ENCODE measurements around the gene AHNAK2.
"Not testable (repeated sequence)": the region's sequence is repeated elsewhere in the genome, so short reads cannot be mapped to it uniquely, and the experiment has no call there.

Gene AHNAK2

DNA sequence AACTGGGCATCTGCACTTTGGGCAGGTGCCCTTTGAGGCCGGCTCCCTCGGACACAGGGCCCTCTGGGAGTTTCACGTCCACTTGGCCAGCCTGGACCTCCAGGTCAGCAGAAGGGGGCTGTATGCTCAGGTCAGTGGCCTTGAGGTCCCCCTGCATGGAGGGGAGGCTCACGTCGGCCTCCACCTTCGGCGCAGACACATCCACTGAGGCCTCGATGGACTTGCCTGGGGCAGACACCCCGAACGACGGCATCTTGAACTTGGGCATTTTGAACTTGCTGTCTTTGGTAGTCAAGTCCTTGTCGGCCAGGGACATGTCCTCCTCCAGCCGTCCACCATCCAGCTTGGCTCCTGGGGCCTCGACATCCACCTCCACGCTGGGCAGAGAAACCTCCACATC is 27.5 kb downstream of the AHNAK2 start:
- DNase-seq, result not testable (repeated sequence)

DNA sequence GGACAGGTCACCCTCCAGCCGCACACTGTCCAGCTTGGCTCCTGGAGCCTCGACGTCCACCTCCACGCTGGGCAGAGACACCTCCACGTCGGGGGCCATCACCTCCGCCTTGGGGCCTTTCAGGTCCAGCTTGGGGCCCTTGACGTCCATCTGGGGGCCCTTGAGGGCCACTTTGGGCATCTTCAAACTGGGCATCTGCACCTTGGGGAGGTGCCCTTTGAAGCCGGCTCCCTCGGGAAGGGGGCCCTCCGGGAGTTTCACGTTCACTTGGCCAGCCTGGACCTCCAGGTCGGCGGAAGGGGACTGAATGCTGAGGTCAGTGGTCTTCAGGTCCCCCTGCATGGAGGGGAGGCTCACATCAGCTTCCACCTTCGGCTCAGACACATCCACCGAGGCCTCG is 28.2 kb downstream of the AHNAK2 start:
- DNase-seq, result no peak

DNA sequence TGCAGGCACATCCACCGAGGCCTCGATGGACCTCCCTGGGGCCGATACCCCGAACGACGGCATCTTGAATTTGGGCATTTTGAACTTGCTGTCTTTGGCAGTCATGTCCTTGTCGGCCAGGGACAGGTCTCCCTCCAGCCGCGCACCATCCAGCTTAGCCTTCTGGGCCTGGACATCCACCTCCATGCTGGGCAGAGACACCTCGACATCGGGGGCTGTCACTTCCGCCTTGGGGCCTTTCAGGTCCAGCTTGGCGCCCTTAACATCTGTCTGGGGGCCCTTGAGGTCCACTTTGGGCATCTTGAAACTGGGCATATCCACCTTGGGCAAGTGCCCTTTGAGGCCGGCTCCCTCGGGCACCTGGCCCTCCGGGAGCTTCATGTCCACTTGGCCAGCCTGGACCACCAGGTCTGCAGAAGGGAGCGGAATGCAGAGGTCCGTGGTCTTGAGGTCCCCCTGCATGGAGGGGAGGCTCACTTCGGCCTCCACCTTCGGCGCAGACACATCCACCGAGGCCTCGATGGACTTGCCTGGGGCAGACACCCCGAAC is 28.7 kb downstream of the AHNAK2 start:
- DNase-seq, result not testable (repeated sequence)

DNA sequence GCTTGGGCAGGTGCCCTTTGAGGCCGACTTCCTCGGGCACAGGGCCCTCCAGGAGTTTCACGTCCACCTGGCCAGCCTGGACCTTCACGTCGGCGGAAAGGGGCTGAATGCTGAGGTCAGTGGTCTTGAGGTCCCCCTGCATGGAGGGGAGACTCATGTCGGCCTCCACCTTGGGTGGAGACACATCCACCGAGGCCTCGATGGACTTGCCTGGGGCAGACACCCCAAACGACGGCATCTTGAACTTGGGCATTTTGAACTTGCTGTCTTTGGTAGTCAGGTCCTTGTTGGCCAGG is 29.5 kb downstream of the AHNAK2 start:
- DNase-seq, result no peak

DNA sequence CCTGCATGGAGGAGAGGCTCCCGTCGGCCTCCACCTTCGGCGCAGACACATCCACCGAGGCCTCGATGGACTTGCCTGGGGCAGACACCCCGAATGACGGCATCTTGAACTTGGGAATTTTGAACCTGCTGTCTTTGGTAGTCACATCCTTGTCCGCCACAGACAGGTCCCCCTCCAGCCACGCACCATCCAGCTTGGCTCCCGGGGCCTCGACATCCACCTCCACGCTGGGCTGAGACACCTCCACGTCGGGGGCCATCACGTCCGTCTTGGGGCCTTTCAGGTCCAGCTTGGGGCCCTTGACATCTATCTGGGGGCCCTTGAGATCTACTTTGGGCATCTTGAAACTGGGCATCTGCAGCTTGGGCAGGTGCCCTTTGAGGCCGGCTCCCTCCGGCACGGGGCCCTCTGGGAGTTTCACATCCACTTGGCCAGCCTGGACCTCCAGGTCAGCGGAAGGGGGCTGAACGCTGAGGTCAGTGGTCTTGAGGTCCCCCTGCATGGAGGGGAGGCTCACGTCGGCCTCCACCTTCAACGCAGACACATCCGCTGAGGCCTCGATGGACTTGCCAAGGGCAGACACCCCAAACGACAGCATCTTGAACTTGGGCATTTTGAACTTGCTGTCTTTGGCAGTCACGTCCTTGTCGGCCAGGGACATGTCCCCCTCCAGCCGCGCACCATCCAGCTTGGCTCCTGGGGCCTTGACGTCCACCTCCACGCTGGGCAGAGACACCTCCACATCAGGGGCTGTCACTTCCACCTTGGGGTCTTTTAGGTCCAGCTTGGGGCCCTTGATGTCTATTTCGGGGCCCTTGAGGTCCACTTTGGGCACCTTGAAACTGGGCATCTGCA is 30.1 kb downstream of the AHNAK2 start:
- DNase-seq, result not testable (repeated sequence)

DNA sequence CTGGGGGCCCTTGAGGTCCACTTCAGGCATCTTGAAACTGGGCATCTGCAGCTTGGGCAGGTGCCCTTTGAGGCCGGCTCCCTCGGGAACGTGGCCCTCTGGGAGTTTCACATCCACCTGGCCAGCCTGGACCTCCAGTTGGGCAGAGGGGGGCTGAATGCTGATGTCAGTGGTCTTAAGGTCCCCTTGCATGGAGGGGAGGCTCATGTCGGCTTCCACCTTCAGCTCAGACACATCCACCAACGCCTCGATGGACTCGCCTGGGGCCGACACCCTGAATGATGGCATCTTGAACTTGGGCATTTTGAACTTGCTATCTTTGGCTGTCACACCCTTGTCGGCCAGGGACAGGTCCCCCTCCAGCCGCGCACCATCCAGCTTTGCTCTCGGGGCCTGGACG is 31.0 kb downstream of the AHNAK2 start:
- DNase-seq, result not testable (repeated sequence)

DNA sequence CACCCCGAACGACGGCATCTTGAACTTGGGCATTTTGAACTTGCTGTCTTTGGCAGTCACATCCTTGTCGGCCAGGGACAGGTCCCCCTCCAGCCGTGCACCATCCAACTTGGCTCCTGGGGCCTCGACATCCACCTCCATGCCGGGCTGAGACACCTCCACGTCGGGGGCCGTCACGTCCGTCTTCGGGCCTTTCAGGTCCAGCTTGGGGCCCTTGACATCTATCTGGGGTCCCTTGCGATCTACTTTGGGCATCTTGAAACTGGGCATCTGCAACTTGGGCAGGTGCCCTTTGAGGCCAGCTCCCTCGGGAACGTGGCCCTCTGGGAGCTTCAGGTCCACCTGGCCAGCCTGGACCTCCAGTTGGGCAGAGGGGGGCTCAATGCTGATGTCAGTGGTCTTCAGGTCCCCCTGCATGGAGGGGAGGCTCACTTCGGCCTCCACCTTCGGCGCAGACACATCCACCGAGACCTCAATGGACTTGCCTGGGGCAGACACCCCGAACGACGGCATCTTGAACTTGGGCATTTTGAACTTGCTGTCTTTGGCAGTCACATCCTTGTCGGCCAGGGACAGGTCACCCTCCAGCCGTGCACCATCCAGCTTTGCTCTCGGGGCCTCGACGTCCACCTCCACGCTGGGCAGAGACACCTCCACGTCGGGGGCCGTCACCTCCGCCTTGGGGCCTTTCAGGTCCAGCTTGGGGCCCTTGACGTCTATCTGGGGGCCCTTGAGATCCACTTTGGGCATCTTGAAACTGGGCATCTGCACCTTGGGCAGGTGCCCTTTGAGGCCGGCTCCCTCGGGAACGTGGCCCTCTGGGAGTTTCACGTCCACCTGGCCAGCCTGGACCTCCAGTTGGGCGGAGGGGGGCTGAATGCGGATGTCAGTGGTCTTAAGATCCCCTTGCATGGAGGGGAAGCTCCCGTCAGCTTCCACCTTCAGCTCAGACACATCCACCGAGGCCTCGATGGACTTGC is 31.9 kb downstream of the AHNAK2 start:
- DNase-seq, result not testable (repeated sequence)

DNA sequence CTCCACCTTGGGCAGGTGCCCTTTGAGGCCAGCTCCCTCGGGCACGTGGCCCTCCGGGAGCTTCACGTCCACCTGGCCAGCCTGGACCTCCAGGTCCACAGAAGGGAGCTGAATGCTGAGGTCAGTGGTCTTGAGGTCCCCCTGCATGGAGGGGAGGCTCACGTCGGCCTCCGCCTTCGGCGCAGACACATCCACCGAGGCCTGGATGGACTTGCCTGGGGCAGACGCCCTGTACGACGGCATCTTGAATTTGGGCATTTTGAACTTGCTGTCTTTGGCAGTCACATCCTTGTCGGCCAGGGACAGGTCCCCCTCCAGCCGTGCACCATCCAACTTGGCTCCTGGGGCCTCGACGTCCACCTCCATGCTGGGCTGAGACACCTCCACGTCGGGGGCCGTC is 32.9 kb downstream of the AHNAK2 start:
- not testable (repeated sequence) for DNase-seq

DNA sequence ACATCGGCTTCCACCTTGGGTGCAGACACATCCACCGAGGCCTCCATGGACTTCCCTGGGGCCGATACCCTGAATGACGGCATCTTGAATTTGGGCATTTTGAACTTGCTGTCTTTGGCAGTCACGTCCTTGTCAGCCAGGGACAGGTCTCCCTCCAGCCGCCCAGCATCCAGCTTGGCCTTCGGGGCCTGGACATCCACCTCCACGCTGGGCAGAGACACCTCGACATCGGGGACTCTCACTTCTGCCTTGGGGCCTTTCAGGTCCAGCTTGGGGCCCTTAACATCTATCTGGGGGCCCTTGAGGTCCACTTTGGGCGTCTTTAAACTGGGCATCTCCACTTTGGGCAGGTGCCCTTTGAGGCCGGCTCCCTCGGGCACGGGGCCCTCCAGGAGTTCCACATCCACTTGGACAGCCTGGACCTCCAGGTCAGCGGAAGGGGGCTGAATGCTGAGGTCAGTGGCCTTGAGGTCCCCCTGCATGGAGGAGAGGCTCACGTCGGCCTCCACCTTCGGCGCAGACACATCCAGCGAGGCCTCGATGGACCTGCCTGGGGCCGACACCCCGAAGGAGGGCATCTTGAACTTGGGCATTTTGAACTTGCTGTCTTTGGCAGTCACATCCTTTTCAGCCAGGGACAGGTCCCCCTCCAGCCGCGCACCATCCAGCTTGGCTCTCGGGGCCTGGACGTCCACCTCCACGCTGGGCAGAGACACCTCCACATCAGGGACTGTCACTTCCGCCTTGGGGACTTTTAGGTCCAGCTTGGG is 33.6 kb downstream of the AHNAK2 start:
- DNase-seq, result not testable (repeated sequence)

DNA sequence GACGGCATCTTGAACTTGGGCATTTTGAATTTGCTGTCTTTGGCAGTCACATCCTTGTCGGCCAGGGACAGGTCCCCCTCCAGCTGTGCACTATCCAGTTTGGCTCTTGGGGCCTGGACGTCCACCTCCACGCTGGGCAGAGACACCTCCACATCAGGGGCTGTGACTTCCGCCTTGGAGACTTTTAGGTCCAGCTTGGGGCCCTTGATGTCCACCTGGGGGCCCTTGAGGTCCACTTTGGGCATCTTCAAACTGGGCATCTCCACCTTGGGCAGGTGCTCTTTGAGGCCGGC is 34.2 kb downstream of the AHNAK2 start:
- DNase-seq, result not testable (repeated sequence)

DNA sequence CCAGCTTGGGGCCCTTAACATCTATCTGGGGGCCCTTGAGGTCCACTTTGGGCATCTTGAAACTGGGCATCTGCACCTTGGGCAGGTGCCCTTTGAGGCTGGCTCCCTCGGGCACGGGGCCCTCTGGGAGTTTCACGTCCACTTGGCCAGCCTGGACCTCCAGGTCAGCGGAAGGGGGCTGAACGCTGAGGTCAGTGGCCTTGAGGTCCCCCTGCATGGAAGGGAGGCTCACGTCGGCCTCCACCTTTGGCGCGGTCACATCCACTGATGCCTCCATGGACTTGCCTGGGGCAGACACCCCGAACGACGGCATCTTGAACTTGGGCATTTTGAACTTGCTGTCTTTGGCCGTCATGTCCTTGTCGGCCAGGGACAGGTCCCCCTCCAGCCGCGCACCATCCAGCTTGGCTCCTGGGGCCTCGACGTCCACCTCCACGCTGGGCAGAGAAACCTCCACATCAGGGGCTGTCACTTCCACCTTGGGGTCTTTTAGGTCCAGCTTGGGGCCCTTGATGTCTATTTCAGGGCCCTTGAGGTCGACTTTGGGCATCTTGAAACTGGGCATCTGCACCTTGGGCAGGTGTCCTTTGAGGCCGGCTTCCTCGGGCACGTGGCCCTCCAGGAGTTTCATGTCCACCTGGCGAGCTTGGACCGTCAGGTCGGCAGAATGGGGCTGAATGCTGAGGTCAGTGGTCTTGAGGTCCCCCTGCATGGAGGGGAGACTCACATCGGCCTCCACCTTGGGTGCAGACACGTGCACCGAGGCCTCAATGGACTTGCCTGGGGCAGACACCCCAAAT is 34.8 kb downstream of the AHNAK2 start:
- DNase-seq, result not testable (repeated sequence)

DNA sequence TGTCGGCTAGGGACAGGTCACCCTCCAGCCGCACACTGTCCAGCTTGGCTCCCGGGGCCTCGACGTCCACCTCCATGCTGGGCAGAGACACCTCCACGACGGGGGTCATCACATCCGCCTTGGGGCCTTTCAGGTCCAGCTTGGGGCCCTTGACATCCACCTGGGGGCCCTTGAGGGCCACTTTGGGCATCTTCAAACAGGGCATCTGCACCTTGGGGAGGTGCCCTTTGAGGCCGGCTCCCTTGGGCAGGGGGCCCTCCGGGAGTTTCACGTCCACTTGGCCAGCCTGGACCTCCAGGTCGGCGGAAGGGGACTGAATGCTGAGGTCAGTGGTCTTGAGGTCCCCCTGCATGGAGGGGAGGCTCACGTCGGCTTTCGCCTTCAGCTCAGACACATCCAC is 35.6 kb downstream of the AHNAK2 start:
- DNase-seq, result no peak

DNA sequence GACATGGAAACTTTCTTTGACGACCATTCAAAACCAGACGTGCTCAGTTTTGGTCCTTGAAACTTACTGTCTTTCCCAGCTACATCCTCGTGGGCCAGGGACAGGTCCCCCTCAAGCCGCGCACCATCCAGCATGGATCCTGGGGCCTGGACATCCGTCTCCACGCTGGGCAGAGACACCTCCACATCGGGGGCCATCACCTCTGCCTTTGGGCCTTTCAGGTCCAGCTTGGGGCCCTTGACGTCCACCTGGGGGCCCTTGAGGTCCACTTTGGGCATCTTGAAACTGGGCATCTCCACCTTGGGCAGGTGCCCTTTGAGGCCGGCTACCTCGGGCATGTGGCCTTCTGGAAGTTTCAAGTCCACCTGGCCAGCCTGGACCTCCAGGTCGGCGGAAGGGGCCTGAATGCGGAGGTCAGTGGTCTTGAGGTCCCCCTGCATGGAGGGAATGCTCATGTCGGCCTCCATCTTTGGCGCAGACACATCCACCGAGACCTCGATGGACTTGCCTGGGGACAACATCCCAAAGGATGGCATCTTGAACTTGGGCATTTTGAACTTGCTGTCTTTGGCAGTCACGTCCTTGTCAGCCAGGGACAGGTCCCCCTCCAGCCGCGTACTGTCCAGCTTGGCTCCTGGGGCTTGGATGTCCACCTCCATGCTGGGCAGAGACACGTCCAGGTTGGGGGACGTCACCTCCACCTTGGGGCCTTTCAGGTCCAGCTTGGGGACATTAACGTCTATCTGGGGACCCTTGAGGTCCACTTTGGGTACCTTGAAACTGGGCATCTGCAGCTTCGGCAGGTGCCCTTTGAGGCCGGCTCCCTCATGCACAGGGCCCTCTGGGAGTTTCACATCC is 36.4 kb downstream of the AHNAK2 start:
- no peak for DNase-seq

DNA sequence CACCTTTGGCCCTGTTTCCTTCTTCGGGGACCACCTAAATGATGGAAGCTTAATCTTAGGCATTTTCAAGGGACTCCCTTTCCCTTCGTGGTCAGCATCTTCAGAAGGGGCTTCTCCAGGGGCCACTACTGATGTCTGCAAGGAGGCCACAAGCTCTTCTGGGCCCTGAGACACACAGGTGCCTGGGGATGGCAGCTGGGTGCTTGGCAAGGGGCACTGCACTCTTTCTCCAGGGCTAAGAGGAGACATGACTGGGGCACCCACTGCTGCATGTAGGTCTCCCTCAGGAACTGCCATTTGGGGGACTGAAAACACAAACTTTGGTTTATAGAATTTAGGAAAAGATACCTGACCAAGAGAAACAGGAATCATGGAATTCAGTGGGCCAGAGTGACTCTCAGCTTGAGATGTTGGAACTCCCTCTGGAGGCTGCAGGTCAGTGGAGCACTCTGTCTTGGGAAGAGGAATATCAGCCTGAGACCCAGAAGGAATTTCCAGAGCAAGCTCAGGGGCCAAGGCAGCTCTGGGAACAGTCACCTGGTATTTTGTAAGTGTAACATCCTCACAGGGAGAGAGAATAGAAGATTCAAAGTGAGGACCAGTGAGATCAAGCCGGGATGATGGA is 37.5 kb downstream of the AHNAK2 start:
- DNase-seq, result no peak

DNA sequence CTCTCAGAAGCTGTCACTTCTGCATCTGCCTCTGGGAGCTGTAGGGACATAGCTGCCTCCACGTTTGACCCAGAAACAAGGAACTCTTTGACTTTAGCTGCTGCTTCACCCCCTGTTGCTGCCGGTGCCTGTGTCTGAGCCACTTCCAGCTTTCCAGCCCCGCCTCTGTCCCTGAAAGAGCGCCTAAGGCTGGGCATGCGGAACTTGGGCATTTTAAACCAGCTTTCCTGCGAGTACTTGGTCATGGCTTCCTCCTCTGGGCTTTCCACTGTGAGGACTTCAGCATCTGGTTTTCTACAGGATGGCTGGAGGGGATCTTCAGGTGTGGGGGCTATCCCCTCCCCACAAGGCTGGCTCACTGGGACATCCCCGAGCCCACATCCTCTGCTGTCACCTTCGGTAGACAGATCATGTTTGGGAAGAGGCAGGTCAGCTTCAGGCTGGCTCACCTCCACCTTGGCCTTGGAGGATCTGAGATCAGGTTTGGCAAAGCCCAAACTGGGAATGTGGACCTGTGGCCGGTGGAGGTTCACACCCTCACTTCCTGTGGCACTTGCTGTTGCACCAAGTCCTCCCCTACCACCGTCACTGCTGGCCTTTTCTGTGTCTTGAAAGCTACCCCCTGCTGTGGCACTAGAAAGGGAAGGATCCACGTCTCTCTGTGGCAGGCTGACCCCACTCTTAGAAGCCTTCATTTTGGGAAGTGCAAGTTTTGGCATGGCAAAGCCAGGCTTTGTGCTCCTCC is 38.3 kb downstream of the AHNAK2 start:
- DNase-seq, result no peak

DNA sequence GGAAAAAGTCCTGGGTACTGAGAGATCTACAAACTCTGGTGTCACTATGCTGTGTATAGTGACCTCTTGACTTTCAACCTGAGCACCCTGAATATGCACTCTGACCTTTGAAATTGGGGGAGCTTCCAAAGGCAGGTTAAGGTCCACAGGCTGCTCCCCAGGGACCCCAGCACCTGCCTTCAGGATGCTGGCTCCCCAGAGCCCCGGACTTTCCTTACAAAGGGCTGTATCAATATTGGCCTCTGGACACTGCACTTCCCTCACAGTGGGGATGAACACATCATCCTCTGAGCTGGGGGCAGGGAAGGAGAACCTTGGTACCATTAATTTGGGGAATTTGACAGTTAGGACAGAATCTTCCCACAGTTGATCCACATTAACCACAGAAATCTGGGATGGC is 39.2 kb downstream of the AHNAK2 start:
- DNase-seq, result no peak

DNA sequence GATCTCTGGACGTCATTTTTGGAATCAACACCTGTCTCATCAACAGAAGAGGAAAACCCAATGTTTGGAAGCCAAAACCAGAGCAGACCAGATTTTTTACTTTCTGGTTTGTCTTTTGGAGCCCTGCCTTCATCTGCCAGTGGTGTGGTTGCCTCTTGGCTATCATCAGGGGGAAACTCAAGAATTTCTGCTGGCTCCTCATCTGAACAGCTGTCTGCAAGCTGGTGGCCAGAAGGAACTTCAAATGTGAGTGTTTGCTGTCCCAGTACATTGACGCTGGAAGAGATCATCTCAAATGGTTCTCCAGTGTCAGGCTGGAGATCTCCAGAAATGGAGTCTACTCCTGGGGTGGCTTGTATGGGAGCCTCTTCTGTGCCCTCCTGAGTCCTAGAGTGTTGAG is 39.7 kb downstream of the AHNAK2 start:
- no peak for DNase-seq

DNA sequence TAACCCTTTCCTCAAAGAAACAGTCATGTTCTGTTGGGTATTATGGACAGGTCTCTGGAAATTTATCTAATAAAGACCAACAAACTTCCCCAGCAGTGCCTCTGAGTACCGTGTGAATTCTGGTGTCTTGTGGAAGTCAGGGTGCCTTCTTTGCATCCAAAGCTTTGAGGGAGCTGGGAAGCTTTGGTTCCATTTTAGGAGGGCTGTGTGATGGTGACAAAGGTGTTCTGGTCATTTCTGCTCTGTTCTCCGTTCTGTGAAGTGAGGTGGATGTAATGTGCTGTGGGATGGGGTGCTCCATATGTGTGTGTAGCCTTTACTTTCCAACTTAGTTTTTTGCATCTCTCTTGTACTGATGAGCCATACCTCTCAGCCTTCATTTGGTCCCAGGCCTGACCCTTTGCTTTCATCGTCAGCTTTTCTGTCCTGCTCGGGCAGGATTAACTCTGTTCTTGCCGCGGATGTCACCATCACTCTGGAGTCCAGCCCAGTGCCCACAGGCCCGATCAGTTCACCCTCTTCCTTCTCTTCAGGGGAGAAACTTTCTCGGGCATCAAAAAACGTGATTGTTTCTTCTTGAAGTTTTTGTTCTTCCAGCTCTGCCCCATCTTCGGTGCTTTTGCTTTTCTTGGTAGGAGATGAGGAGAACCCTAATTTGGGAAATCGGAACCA is 40.3 kb downstream of the AHNAK2 start:
- no peak for DNase-seq

DNA sequence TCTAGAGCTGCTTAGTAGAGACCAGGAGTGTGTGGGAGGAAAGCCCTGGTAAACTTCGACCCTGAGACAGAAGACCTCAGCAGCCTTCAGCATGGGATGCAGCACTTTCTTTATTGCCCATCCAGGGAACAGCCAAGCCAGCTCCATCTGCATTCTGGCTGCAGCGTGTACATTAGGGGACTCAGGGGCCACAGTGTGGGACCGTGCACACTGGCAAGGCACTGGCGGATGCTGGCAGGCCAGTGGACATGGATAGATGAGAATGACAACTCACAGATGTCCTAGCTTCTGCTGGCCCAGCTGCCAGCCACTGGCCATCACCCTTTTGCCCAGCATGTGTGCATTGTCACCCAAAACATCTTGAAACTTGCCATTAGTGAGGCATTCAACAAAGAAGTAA is 41.0 kb downstream of the AHNAK2 start:
- DNase-seq, result no peak
